ENCODE measurements around the gene HEMK1. TPM values are rescaled to one million over a fixed set of nuclear protein-coding genes. Genes with fewer than 3 reads are reported as not detected.

The HEMK1 gene
- total RNA-seq, 1 experiment from 2014 or later = 12.6 TPM

DNA sequence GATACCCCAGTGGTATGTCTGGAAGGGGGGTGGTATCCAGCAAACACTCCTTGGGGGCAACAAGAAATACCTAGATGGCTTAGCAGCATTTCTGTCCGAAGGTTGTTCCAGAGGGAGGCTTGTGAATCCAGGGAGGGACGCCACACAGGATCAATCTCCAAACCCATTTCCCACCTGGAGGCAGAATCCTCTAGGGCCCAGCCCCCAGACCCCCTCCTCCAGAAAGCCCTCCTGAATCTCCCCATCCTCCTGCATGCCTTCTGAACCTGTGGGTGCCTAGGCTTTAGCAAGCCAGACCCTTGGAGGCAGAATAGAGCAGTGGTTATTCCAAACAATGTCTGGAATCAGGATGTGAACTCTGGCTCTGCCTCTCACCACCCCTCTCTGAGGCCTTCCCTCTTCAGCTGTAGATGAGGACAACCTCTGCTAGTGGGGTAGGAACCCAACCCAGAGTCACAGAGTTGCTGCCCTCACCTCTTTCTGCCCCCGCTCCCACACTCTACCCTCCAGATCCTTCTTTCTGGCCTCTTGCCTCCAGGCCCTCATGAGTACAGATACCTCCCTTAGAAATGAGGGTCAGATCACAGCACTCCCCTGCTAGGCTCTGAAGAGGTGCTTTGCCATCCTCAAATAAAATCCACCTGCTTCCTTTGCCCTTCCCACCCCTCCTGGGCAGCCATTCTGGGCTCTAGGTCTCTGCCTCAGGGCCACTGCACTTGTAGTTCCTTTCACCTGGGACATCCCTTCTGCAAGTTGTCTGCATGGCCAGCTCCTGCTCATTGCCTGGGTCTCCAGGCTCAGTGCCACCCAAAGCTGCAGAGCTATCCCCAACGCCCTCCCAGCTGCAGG lies 34.2 kb downstream of the HEMK1 start:
- ChIA-PET POLR2A (interaction anchor here (2.6 kb wide), 1 partner anchor 35 kb away, joined by 12 read pairs; the partner anchor contains the start of gene HEMK1), CTCF (interaction anchor here (0.6 to 3.2 kb wide), 3 partner anchors 8 to 344 kb away, joined by 3 to 19 read pairs (median 8); partner anchors contain the start of gene CISH)
- H3K4me3 ChIP-seq (ENCODE audit: low read depth, low read length) = no peak overlapping the region
- Mint-ChIP-seq H3K27ac (ENCODE audit: unreplicated experiment) (peak overlapping the region; percentile 98), H3K9me3 (ENCODE audit: unreplicated experiment) (no peaks in the 10 kb centered on the region), H3K27me3 (ENCODE audit: insufficient read depth, unreplicated experiment) (no peaks in the 10 kb centered on the region), H3K4me3 (ENCODE audit: unreplicated experiment) (no peak overlapping the region), H3K36me3 (ENCODE audit: insufficient read depth, unreplicated experiment) (peaks cover 4% of the 10 kb centered on the region), H3K4me1 (ENCODE audit: low read depth, unreplicated experiment) (peaks cover 20% of the 10 kb centered on the region)
- intact Hi-C loops (cut with micrococcal nuclease; ENCODE audit: unreplicated experiment) = no loop called here
- BruUV-seq (replicated peaks) = no TSS peak
- no peaks in the 10 kb centered on the region for H3K36me3 ChIP-seq (ENCODE audit: control insufficient read depth, insufficient read depth, low read length)
- DNase-seq = no peak
- H3K9me3 ChIP-seq = no peaks in the 10 kb centered on the region
- TF ChIP-seq, protein P1, sequence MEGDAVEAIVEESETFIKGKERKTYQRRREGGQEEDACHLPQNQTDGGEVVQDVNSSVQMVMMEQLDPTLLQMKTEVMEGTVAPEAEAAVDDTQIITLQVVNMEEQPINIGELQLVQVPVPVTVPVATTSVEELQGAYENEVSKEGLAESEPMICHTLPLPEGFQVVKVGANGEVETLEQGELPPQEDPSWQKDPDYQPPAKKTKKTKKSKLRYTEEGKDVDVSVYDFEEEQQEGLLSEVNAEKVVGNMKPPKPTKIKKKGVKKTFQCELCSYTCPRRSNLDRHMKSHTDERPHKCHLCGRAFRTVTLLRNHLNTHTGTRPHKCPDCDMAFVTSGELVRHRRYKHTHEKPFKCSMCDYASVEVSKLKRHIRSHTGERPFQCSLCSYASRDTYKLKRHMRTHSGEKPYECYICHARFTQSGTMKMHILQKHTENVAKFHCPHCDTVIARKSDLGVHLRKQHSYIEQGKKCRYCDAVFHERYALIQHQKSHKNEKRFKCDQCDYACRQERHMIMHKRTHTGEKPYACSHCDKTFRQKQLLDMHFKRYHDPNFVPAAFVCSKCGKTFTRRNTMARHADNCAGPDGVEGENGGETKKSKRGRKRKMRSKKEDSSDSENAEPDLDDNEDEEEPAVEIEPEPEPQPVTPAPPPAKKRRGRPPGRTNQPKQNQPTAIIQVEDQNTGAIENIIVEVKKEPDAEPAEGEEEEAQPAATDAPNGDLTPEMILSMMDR (IDR thresholded peaks at IDR 0.05; ENCODE audit: insufficient read depth in 1 of 2, low read depth in 1 of 2, low read length in 1 of 2, severe bottlenecking in 1 of 2, unreplicated experiment in 1 of 2) = no peak
- no peaks in the 10 kb centered on the region for H3K27me3 ChIP-seq (replicated peaks; ENCODE audit: control insufficient read depth, insufficient read depth, low read length)
- H3K4me1 ChIP-seq = peaks cover 37% of the 10 kb centered on the region

DNA sequence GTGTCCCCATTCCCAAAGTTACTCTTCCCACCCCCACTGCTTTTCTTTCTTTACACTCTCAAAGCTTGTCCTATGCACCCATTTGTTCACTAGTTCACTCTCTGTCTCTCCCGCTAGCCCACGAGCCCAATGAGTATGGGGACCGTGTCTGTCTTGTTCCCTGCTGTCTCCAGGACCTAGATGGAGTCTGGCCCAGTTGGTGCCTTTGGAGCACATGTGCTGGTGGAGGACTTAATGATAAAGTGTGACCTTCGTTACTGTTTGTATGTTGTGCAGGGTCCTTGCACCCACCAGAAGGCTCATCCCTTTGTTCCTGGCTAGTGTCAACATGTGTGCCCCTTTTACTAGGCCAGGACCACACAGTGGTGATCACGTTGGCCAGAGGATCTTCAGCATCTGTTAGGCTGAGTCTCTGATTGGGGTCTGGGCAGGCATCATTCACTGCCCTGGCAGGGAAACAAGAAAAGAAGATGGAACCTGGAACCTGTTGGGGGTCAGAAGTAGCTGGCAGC lies 34.8 kb downstream of the HEMK1 start:
- Mint-ChIP-seq H3K9me3 (ENCODE audit: unreplicated experiment) (no peaks in the 10 kb centered on the region), H3K4me1 (ENCODE audit: low read depth, unreplicated experiment) (peaks cover 20% of the 10 kb centered on the region), H3K27ac (ENCODE audit: unreplicated experiment) (no peak overlapping the region), H3K27me3 (ENCODE audit: insufficient read depth, unreplicated experiment) (no peaks in the 10 kb centered on the region), H3K4me3 (ENCODE audit: unreplicated experiment) (no peak overlapping the region), H3K36me3 (ENCODE audit: insufficient read depth, unreplicated experiment) (peaks cover 4% of the 10 kb centered on the region)
- Histone ChIP-seq H3K27me3 (replicated peaks; ENCODE audit: control insufficient read depth, insufficient read depth, low read length) (no peaks in the 10 kb centered on the region), H3K4me3 (ENCODE audit: low read depth, low read length) (no peak overlapping the region), H3K36me3 (ENCODE audit: control insufficient read depth, insufficient read depth, low read length) (no peaks in the 10 kb centered on the region), H3K9me3 (no peaks in the 10 kb centered on the region), H3K4me1 (peaks cover 37% of the 10 kb centered on the region)
- BruUV-seq (replicated peaks) = no TSS peak
- intact Hi-C loops (cut with micrococcal nuclease; ENCODE audit: unreplicated experiment) = no loop called here
- ChIA-PET CTCF (interaction anchor here (0.6 kb wide), 1 partner anchor 795 kb away, joined by 3 read pairs; no protein-coding TSS in a partner anchor), POLR2A (no interaction called here)
- TF ChIP-seq, protein P1 (IDR thresholded peaks at IDR 0.05; ENCODE audit: insufficient read depth in 1 of 2, low read depth in 1 of 2, low read length in 1 of 2, severe bottlenecking in 1 of 2, unreplicated experiment in 1 of 2) = no peak
- DNase-seq = no peak

DNA sequence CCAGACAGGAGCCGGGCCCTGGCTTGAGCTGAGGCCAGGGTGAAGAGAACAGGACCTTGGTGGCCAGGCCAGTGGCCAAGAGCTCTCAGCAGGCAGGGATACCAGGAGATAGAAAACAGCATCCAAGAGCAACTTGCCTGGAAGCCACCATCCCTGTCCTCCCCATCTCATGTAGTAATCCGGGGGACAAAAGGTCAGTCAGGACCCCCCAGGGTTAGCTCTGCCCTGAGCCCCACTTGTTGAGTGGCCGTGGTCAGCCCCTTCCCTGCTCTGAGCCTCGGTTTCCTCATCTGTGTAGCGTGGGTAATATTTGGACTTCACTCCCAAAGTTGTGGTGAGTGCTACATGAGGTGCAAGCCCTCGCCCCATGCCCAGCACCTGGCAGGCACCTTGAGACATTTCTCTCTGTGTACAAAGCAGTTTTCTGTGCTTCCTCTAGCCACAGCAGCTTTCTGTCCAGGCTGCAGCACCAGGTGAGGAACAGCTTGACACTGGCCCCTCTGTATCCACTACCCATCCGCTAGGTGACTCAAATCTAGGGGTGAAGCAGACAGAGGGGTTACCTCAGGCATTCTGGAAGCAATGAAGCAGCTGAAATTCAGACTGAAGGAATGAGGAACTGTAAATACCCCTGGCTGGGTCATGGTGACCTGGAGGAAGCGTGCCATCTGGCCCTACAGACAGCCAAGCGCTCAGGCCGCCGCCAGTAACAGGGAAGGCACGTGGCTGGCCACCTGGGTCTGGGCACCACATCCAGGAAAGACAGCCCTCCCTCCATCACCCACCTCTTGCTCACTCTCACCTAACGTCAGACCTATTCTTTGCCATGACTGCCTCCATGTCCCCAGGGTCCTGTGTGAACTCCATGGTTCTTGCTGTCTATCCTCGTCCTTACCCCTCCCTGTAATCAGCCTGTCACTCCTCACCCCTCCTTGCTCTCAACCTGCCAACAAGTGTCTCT lies 35.6 kb downstream of the HEMK1 start:
- H3K4me3 ChIP-seq (ENCODE audit: low read depth, low read length) = no peak overlapping the region
- TF ChIP-seq, protein P1 (IDR thresholded peaks at IDR 0.05; ENCODE audit: insufficient read depth in 1 of 2, low read depth in 1 of 2, low read length in 1 of 2, severe bottlenecking in 1 of 2, unreplicated experiment in 1 of 2) = no peak
- Mint-ChIP-seq H3K27me3 (ENCODE audit: insufficient read depth, unreplicated experiment) (no peaks in the 10 kb centered on the region), H3K27ac (ENCODE audit: unreplicated experiment) (no peak overlapping the region), H3K4me1 (ENCODE audit: low read depth, unreplicated experiment) (peaks cover 18% of the 10 kb centered on the region), H3K9me3 (ENCODE audit: unreplicated experiment) (no peaks in the 10 kb centered on the region), H3K36me3 (ENCODE audit: insufficient read depth, unreplicated experiment) (peaks cover 4% of the 10 kb centered on the region), H3K4me3 (ENCODE audit: unreplicated experiment) (no peak overlapping the region)
- intact Hi-C loops (cut with micrococcal nuclease; ENCODE audit: unreplicated experiment) = no loop called here
- no TSS peak for BruUV-seq (replicated peaks)
- DNase-seq = no peak
- peaks cover 36% of the 10 kb centered on the region for H3K4me1 ChIP-seq
- H3K36me3 ChIP-seq (ENCODE audit: control insufficient read depth, insufficient read depth, low read length) = no peaks in the 10 kb centered on the region
- H3K9me3 ChIP-seq = no peaks in the 10 kb centered on the region
- ChIA-PET POLR2A (no interaction called here), CTCF (interaction anchor here (0.6 to 1.0 kb wide), 2 partner anchors 34 to 795 kb away, joined by 3 read pairs; no protein-coding TSS in a partner anchor)
- no peaks in the 10 kb centered on the region for H3K27me3 ChIP-seq (replicated peaks; ENCODE audit: control insufficient read depth, insufficient read depth, low read length)
